ENCODE results near the gene COPS7A.

COPS7A gene

DNA sequence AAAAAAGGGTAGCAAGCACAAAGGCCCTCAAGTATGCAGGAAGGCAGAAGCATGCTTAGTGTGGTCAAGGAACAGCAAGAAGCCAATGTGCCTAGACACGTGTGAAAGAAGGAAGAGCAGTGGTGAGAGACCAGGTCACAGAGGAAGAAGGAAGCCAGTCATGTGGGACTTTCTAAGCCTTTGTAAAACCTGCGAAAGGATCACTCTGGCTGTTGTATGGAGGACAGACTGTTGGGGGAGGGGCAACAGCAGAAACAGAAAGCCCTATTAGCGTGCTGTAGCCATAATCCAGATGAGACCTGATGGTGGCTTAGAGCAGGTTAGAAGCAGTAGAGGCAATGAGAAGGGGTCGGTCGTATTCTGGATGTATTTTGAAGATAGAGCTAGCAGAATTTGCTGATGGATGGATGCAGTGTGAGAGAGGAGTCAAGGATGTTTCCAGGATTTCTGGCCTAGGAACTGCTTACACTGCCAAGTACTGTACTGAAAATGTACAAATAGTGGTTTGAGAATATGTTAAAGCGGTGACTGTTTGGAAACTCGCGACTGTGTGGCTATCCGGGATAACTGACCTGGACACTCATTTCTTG, 34.8 kb downstream of the COPS7A start:
- POLR2A ChIA-PET: interaction anchor here (1.2 kb wide), 1 partner anchor 7 kb away, joined by 3 read pairs; the partner anchor contains the start of gene PTMS
- TF ChIP-seq, protein P1, sequence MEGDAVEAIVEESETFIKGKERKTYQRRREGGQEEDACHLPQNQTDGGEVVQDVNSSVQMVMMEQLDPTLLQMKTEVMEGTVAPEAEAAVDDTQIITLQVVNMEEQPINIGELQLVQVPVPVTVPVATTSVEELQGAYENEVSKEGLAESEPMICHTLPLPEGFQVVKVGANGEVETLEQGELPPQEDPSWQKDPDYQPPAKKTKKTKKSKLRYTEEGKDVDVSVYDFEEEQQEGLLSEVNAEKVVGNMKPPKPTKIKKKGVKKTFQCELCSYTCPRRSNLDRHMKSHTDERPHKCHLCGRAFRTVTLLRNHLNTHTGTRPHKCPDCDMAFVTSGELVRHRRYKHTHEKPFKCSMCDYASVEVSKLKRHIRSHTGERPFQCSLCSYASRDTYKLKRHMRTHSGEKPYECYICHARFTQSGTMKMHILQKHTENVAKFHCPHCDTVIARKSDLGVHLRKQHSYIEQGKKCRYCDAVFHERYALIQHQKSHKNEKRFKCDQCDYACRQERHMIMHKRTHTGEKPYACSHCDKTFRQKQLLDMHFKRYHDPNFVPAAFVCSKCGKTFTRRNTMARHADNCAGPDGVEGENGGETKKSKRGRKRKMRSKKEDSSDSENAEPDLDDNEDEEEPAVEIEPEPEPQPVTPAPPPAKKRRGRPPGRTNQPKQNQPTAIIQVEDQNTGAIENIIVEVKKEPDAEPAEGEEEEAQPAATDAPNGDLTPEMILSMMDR (IDR thresholded peaks at IDR 0.05; ENCODE audit: insufficient read depth, low read length, missing control alignments): no peak
- no peak overlapping the region for H3K4me3 ChIP-seq (ENCODE audit: low read depth, low read length)
- CTCF ChIA-PET: interaction anchor here (1.0 to 4.7 kb wide), 6 partner anchors 8 to 77 kb away, joined by 3 to 37 read pairs (median 8); partner anchors contain the start of genes LAG3 and PTMS
- no peak for DNase-seq (ENCODE audit: low read depth, low spot score)

DNA sequence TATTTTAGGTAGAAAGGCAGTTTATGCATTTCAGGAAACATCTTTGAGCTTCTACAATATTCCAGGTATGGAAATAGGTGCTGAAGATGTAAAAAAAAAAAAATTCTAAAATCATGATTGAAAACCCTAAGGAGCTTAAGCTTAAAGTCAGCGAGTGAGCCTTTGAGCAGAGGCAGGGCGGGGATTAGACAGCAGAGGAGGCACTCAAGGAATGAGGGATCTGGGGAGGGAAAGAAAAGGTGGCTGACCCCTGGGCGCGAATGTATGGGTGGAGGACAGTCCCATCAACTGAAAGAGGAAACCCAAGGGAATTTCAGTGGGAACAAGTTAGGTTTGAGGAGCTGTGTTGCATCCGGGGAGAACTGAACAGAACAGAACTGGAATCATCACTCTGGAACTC, 35.9 kb downstream of the COPS7A start:
- H3K4me3 ChIP-seq (ENCODE audit: low read depth, low read length): no peak overlapping the region
- POLR2A ChIA-PET: no interaction called here
- DNase-seq (ENCODE audit: low read depth, low spot score): no peak
- CTCF ChIA-PET: interaction anchor here (0.7 to 4.8 kb wide), 9 partner anchors 7 to 78 kb away, joined by 3 to 78 read pairs (median 4); partner anchors contain the start of genes LAG3 and MLF2
- TF ChIP-seq, protein P1 (IDR thresholded peaks at IDR 0.05; ENCODE audit: insufficient read depth, low read length, missing control alignments): no peak

DNA sequence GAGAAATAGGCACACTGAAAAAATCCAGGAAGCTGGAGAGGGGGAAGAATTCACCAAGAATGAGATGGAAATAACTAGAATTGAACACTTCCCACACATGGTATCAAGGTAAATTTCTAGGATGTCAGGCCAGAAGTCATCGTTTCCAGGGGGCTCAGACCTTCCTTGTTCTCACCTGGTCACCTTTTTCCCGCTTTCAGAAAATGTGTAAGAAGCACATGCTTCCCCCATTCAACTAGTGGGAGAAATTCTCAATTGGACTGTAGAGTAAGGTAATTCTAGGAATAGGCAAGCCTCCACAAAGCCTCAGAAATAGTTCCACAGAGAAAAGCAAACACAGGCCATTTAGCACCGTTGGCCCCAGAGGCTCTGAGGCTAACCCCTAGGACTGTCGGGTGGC, 39.5 kb downstream of the COPS7A start:
- no peak for DNase-seq (ENCODE audit: low read depth, low spot score)
- POLR2A ChIA-PET: interaction anchor here (0.6 to 1.1 kb wide), 3 partner anchors 10 to 104 kb away, joined by 3 to 5 read pairs (median 3); partner anchors contain the start of genes MLF2 and TPI1
- CTCF ChIA-PET: interaction anchor here (1.0 to 4.8 kb wide), 4 partner anchors 10 to 62 kb away, joined by 3 to 78 read pairs (median 9); partner anchors contain the start of gene MLF2
- H3K4me3 ChIP-seq (ENCODE audit: low read depth, low read length): peak overlapping the region; percentile 16
- TF ChIP-seq, protein P1 (IDR thresholded peaks at IDR 0.05; ENCODE audit: insufficient read depth, low read length, missing control alignments): no peak

DNA sequence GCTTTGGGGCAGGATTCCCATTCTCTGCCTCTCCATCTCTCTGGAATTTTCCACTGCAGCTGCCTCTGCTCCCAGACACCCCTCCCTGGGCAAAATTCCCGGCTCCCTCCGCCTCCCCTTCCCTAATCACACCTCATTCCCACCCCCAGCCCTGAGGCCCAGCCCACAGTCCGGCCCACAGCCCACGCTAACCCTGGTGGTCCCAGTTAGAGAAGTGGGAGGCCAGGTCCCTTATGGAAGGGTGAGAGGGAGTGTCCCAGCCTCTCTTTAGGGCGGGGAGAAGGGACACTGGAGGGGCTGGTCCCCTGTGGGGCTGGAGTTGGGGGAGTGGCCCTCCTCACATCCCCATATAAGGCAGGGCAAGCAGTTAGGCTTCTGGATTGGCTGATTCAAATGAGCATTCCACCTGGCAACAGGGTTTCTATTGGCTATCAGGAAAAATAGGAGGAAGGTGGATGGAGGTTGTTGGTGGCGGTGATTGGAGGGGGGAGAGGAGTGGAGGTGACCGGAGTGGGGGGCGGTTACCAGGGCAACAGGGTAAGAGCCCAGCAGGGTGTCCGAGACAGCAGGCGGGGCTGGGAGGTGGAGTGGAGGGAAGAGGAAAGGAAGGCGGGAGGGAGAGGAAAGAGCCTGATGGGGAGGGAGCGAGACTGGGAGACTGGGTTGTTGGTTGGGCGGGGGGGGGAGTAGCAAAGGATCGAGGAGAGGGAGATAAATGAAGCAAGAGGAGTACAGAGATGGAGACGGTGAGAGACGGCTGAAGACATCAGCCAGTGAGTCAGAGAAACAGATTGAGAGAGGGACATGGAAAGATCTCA, 40.4 kb downstream of the COPS7A start:
- POLR2A ChIA-PET: interaction anchor here (0.6 to 3.2 kb wide), 5 partner anchors 11 to 103 kb away, joined by 3 to 78 read pairs (median 5); partner anchors contain the start of genes CDCA3, MLF2, TPI1 and USP5
- TF ChIP-seq, protein P1 (IDR thresholded peaks at IDR 0.05; ENCODE audit: insufficient read depth, low read length, missing control alignments): no peak
- CTCF ChIA-PET: interaction anchor here (1.0 to 8.7 kb wide), 7 partner anchors 11 to 61 kb away, joined by 3 to 222 read pairs (median 51); partner anchors contain the start of gene MLF2
- peak; percentile 97 for DNase-seq (ENCODE audit: low read depth, low spot score)
- peak overlapping the region; percentile 16 for H3K4me3 ChIP-seq (ENCODE audit: low read depth, low read length)

DNA sequence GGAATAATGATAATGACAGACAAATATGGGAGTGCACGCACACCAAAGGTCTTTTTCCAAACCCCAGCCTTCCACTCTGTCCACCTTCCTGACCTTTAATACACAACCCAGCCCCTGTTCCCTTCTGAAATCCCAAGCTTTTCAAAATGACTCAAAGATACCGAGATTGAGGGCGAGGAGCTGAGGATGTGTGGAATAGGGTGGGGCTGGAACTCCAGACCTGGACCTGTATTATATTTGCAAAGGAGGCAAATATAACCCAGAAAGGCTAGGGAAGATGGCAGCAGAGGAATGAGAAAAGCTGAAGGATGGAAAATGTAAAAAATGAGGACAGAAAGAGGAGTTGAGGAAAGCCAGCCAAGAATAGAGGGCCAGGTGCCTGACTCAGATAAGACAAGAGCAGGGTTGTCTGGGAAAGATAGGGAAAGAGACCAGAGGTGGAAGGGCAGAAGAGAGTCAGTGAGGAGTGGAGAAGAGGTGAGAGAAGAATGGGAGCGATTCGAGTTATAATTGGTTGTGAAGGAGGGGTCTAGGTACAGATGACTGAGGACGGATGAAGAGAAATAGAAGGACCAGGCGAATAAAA, 41.3 kb downstream of the COPS7A start:
- POLR2A ChIA-PET: interaction anchor here (1.1 to 3.2 kb wide), 4 partner anchors 12 to 178 kb away, joined by 3 to 78 read pairs (median 11); partner anchors contain the start of genes CDCA3, MLF2 and USP5
- TF ChIP-seq, protein P1 (IDR thresholded peaks at IDR 0.05; ENCODE audit: insufficient read depth, low read length, missing control alignments): no peak
- DNase-seq (ENCODE audit: low read depth, low spot score): no peak
- H3K4me3 ChIP-seq (ENCODE audit: low read depth, low read length): peak overlapping the region; percentile 93
- CTCF ChIA-PET: interaction anchor here (1.5 to 8.7 kb wide), 8 partner anchors 14 to 144 kb away, joined by 3 to 222 read pairs (median 9); partner anchors contain the start of gene MLF2

All from AG04449 (cell line).